GDM1 (cell line): Measurements from ENCODE around the gene FCMR.

Source experiments
- DNase-seq: peaks from one replicate; lab custom pipeline; 2025; lab: John Stamatoyannopoulos, UW

The FCMR gene, protein sequence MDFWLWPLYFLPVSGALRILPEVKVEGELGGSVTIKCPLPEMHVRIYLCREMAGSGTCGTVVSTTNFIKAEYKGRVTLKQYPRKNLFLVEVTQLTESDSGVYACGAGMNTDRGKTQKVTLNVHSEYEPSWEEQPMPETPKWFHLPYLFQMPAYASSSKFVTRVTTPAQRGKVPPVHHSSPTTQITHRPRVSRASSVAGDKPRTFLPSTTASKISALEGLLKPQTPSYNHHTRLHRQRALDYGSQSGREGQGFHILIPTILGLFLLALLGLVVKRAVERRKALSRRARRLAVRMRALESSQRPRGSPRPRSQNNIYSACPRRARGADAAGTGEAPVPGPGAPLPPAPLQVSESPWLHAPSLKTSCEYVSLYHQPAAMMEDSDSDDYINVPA

DNA sequence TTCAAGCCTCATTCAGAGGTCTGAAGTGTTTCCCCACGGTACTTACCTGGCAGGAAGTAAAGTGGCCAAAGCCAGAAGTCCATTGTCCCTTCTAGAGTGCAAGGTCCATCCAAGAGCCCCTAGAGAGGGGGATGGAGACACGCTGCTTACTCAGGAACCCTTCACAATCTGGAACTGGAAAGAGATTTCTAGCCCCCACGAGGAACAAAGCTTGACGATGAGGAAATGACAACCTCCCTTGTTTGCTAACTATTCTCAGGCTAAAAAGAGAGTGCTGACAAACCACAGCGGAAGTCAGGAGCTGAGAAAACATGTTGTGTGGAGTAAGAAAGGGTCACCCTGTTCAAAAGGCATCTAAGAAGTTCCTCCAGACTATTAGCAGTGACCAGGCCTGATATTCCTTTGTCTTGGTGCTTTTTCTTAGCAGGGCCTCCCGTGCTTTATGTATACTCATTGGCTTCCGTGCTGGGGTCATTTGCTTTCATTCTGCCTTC is at the start of gene FCMR:
TSS of gene FCMR (minus strand) at position 170 of the 494 bp plus-strand sequence. CDS start at position 83, 87 bp downstream.
- DNase-seq, result peak; percentile 42

DNA sequence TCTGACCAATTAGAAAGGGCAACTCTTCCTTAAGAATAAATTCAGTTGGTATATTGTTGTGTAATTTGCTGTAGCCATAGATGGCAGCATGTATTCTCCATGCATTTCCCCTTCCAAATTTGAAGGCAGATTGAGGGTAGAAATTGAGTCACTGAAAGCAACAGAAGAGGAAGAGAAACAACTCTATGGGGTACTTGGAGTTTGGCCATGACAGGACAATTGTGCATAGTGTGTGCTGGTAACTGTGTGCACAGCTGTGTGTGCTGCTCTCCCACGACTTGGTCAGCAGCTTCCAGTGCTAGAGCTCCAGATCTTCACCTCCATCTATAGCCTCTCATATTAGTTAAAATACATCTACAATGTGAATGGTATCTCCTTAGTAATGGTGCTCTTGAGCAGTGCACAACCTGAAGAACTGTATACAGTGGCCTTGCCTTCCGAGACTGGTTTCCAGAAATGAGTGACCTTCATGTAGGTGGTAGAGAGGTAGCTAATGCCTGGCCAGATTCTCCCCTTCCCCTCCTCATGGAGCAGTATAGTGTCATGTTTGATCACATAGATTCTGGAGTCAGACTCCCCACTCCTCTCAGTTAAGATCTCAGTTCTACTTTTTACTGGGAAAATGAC is 49.4 kb upstream of the FCMR start:
- no peak for DNase-seq

DNA sequence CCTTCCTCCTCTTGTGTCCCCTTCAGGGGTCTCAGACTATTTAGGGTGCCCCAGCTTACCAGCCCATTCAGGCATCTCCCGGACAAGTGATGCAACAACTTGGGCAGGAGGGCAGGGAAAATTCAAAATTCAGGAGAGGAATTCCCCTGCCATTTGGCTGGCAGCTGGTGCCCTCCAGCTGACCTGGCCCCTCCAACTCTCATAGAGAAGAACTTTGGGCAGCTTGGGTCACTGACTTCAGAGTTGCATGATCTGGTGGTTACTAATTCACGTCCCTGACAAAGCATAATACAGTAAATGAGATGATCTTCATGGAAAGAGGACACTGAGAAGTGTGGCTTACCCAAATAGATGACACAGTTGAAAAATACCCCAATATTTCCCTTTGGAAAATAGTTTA is 48.7 kb upstream of the FCMR start, which contains the start of gene FCAMR:
TSS of gene FCAMR (minus strand) at position 15 of the 400 bp plus-strand sequence. CDS start 335 bp downstream, outside the sequence.
- no peak for DNase-seq

DNA sequence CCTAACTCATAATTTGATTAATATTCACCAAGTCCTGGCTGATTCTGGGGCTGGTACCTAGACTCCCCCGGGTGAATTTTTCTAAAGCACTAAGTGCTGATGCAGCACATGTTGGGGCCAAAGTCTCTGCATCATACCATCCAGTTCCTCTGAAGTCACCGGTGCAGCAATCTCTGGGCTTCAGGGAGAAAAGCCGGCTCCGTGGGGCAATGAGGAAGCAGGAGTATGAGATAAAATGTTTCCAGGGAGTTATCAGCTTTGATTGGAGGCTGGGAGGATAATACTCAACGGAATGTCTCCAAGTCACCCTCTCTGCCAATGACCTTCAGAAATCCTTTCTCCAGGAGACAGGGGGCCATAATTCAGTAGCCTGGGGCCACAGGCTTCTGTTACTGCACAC is 47.3 kb upstream of the FCMR start:
- DNase-seq, result no peak

DNA sequence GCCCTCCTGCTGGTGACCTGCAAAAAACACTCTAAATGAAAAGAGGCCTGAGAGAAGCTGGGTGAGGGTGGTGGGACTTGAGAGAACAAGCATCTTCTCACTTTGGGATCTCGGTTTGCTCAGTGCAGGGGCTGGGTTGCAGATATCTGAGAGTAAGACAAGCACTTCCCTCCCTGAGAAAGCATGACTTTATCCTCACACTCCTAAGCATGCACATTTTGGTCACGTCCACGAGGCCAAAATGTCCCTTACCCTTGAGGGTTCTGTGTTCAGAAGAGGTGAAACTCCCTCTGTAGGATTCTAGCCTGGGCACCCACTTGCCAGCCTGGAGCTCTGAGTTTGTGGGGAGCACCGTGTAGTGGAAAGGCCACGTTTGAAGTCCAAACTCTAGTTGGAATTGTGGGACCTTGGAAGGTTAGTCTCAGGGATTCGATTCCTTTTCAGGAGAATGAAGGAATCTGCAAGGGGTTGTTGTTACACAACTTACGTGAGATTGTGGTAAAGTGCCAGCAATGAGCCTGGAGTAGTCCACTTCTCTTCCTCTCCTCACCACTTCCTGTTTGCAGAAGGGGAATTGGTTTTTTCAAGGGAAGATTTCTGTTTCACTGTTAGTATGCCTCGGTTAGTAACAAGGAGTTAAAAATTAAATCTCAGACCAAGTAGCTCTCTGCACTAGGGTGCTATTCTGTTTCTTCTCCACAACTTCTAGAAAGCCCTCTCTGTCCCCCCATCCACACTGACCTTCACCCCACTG is 45.5 kb upstream of the FCMR start:
- DNase-seq, result peak; percentile 36

DNA sequence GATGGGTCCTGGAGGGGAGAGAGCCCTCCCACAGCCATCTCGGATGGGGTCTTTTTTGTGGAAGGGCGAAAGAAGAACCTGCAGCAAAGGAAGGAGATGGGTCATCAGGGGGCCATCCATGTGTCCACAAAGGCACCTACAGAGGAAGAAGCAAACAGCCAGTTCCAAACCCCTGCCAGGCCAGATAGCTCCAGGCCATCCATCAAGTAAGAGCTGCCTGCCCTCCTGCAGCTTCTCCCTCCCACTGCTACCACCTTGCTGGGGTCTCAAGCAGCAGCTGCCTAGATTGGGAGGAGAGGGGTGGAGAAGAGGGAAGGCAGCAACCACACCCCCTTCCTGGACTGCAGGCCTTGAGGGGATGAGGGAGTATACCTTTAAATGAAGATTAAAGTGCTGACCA is 44.0 kb upstream of the FCMR start:
- no peak for DNase-seq

DNA sequence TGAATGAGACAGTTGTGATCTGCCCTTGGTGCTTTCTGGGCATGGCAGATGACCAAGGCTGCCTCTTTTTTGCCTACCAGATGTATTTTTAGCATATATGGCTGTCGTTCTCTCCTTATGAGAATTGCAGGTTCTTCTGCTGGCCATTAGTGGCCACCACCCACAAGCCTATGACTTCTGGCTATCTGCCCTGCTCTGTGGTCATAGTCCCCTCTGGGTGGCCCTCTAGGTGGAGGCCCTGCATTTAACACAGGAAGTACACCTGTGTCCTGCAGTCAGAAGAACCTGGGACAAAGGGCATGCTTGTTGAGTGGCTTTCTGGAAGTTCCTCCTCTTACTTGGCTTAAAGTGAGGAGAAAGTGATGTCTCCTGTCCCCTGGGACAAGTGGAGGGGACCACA is 42.0 kb upstream of the FCMR start:
- no peak for DNase-seq

DNA sequence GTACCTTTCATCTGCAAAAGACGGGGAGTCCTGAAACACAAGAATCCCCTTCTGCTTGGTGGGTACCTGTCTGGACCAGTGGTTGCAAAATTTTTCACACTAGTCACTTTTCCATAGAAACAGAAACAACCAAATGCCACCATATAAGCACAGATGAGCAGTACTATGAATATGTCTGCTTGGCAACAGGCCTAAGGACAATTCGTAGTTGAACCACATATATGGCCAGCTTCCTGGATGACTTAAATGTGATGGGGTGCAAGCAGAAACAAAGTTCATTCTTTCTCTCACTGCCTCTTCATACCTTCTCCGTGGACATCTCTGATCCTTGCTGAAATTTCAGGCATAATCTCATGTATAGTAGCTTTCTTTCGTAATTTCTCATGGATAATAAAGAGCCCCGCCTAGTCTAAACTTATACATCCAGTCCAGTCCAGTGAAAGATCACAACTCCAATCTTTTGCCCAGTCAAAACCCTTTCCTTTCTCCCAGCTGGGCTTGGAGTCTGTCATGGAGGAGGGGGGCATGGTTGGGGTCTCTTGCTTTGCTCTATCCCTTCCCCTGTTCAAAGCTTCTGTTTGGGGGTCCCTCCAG is 41.5 kb upstream of the FCMR start:
- DNase-seq, result no peak

DNA sequence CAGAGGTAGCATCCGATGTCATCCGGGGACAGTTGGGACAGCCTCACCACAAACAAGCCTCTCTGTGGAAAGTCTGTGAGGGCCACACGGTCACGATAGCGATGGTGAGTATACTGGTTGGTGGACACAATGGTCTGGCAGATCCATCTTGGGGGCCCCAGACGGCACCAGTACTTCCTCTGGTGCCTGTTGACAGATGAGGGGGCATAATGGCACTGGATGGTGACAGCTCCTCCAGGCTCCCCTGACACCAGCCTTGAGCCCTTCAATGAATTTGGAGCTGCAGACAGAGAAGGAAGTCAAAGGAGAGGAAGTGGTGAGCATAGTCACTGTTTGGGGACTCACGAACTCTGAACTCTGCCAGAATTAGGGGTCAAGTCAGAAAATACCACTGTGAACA is 40.5 kb upstream of the FCMR start:
- DNase-seq, result peak; percentile 49

DNA sequence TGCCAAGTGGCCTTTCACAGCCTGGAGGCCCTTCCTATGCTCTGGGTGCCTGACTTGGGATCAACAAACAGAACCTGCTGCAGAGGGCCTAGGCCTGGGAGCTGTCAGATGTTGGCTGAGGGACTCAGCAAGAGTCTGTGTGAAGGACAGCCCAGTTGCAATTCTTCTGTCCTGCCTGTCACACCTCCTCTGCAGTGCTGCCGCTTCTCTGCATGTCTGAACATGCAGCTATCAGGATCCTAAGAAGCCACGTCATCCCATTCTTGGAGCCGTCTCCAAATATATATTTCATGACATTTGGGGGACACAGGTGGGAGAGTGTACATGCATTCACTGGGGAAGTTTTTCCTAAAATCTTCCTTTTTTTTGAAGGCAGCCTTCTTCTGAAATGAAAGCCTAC is 39.9 kb upstream of the FCMR start:
- DNase-seq, result no peak

DNA sequence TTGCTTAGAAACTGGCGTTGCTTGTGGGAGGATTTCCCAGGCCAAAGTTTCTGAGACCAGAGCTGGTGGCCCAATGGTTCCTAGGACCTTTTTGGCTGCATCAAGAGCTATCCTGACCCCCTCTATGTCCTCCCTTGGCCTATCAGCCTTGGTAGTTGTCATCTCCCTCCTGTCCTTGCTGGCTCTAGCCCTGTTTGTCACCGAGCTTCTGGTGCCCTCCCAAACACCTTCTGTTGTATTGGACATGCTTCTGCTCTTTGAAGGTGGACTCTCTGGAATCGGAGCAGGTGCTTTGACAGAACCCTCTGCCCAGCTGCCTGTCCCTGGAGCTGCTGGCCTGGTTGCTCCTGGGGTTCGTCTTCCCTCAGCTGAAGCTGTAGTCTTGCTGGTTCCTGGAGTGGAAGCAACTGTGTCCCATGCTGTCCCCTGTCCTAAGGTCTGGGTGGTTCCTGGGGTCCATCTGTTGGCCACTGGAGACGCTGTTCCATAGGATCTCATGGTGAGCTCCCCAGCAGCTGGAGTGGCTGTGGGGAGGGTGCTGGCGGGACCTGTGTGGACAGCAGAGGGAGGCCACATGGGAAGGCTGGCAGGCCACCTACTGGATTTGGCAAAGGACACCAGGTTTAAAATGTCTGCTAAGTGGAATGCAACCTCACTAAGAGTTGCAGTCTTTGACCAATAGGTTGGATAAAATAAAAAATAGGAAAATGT is 39.1 kb upstream of the FCMR start:
- no peak for DNase-seq

DNA sequence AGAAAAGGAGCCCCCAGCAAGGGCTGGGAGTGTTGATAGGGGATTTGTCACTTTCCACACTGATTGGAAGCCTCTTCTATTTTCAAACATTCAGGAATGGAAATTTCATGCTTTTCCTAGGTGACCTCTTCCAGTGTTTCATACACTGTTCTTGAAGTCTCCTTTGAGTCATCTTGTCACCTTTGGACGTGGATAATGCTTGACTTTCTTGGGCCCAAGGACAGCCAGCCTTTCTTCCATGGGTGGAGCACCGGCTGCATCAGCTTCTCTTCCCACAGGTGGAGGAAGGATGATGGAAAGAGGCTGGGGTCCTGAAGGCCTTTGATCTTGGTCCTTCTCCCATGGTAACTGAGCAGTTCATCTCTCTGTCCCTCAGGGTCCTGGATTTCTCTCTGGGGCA is 36.4 kb upstream of the FCMR start:
- DNase-seq, result no peak

DNA sequence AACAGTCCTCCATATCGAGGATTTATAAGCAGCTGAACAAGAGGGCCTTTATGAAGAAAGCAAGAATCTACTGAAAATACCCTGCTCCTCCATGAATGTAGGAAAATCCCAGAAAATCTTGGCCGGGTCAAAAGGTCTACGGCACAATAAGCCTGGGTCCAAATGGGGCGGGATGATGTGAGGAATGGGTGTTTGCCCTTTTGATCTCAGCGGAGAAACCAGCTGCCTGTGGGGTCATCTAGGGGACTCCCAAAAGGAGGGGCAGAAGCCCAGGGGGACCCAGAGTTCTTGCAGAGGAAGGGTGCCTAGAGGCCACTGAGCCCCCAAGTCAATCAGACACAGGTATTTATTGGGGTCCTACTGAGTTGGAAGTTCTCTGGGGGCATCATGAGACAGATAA is 35.9 kb upstream of the FCMR start:
- DNase-seq, result no peak

DNA sequence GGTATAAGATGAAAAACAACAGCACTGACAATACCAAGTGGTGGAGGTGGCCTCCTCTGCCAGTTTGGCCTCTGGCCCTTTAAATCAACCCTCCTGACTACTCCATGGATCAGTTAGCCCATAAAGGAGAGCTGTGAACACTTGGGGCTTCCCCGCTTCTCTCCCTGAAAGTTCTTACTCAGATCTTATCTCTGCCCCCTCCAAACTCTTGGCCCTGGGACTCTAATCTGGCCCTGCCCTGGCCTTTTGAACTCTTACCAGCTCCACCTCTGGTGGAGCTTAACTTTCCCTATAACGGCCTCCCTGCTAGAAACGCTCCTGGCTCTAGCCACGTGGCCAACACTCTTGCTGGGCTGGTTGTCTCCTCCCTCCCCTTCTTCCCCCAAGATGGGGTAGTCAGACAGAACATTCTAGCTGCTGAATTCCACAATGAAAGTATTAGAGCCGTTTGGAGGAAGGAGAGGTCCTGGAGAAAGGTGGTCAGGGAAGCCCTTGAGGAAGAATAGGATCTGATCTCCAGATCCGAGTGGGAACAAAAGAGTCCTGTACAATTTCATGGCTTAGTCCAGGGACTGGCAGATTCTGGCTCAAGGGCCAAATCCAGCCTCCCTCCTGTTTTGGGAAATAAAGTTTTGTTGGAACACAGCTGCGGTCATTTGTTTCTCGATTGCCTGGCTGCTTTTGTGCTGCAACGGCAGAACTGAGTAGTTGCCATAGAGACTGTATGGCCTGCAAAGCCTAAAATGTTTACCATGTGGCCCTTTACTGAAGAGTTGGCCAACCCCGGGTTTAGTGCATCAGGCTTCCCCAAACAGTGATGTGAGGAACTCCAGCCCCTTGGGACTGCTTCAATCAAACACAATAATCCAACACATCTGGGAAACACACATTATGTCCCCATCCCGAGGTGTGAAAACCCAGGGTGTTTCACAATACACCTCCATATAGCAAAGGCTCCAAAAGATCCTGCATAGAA is 34.0 kb upstream of the FCMR start:
- DNase-seq, result no peak

DNA sequence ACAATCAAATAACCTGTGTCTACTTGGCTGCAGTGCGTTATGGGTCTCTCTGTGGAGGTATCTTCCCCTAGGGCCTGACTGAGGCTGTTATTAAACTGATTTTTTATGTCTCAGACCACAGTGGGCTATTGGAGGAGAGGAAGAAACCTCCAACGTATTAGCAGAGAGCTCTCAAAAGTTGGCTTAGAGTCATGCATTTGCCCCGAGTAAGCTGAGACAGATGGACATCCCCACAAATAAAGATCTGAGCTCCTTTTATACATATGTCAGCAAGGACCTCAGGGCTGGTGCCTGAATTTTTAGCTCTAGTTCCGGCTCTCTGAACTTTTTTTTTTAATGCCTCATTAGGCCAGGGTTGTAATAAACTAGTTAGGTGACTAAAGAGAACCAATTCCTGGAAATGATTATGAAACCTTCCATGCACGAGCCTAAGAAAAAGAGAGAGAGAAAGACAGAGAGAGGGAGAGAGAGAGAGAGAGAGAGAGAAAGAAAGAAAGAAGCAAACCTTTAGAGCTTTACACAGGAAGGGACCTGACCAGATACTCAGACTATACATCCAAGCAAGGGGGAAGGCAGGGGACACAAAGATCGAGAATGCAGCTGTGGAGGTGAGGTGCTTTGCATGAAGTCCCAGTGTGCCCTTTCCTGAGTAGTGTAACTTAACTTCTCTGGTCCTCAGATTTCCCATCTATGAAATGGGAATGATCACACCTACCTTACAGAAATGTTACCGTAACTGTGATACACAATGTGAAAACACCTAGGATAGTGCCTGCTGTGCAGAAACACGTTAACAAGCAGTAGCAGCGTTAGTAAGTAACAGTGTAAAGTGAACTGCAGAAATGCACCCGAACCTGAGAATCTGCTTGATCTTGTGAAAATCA is 33.0 kb upstream of the FCMR start:
- DNase-seq, result no peak

DNA sequence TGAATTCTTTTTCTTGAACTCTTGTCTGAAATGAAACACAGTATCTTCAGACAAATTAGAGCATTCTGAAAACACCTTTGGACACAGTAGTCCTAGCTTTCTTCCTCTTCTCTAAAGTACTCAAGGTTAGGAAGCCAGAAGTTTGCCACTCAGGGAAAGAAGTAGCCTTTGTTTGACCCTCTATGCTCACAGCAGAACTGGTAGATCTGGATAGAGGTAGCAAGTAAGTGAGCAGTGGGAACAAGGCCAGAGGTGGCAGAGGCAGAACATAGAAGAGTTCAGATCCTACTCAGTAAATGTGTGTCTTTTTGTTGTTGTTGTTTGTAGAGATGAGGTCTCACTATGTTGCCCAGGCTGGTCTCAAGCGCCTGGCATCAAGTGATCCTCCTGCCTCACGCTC is 31.9 kb upstream of the FCMR start:
- DNase-seq, result no peak

DNA sequence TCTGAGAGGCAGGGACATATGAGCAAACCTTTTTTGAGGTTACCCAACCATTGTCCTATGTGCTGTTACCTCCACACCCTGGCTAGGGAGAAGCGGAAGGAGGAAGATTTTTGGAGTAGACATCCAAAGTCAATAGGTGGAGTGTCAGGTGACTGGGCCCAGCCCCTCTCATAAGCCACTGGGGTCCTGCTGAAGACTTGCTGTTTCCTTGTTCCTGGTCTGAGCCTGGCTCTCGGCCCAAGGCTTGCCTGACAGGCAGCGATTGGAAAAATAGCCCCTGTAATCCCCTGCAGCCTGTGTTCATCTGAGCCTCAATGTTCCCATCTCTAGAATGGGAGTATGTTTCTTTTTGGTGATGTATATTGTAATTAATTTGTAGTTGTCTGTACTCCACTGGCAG is 31.4 kb upstream of the FCMR start:
- no peak for DNase-seq

DNA sequence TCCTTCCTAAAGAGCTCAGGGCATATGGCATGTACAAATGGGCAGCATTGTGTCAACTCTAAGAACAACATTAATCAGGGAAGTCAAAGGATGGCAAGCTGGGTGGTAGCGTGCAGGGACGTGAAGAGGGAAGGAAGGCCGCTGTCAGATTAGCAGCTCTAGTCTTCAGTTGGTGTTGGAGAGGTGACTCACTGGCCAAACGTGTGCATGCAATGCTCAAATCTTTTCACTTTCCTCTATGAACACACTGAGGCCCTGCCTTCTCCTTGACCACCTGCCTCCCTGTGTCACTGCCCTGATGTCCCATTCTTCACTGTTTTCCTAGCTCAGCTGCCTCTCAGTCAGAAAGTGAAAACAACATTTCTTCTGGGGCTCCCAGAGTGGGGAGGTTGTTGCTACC is 30.4 kb upstream of the FCMR start:
- peak; percentile 13 for DNase-seq

DNA sequence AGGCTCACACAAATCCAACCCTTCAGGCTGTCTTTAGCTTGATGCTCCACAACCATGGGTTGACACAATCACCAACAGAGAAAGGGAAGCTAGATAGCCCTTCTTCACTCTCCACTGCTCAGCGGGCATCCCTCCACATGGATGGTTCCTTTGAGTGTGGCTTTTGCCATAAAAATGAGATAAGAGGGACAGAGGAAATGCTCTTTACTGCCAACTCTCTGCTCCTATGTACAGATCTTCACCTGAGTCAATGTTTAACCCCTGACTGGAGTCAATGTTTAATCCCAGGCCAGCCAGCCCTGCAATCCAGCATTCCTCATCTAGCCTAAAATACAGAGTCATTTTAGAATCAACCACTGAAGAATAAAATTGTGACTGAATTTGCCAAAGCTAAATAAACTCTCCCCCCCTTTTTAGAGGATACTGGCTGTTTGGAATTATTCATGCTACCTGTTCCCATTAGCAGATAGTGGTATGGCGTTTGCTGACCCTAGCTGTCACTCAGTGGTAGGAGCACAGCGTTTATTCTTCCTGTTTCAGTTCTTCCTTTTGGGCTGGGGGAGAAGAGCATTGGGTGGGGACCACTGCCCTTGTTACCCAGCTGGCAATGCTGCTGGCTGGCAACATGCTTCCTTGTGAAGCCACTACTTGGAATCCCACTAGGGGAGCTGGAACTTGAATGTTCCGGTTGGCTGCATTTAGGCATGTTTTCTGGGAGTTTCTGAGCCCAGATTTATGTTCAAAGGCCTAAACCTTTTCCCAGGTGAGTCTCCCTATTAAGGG is 29.8 kb upstream of the FCMR start:
- DNase-seq, result no peak
